Activated CD4-positive, alpha-beta memory T cell treated with anti-CD3 and anti-CD28 coated beads, Interleukin-2, amount 10 ng/mL, durations not matched to agents 7 days and 5 days (primary cell): ENCODE data around the gene UST. TPM values are rescaled to one million over a fixed set of nuclear protein-coding genes. Genes with fewer than 3 reads are reported as not detected.

Source experiments
- CTCF ChIA-PET: fragments of 350-600 bp; sonication (Branson Sonifier 250); formaldehyde crosslinking; loops from one replicate; lab custom pipeline; 2021; ENCODE audit warnings: antibody characterized with exemption, inconsistent platforms; lab: Charles Lee
- POLR2A ChIA-PET: fragments of 350-600 bp; sonication (Branson Sonifier 250); formaldehyde crosslinking; loops from one replicate; lab custom pipeline; 2021; ENCODE audit warnings: antibody characterized with exemption; lab: Charles Lee
- DNase-seq: peaks from one replicate; pipeline ENCODE4 v3.0.0-alpha.2; 2020
- H3K27ac Mint-ChIP-seq: one replicate; pipeline ENCODE4 v1.8.0; 2021; ENCODE audit warnings: mild to moderate bottlenecking, mixed read lengths
- H3K27me3 Mint-ChIP-seq: one replicate; pipeline ENCODE4 v1.8.0; 2021; ENCODE audit warnings: mixed read lengths
- H3K36me3 Mint-ChIP-seq: one replicate; pipeline ENCODE4 v1.8.0; 2021; ENCODE audit warnings: low read depth, mixed read lengths
- H3K4me1 Mint-ChIP-seq: one replicate; pipeline ENCODE4 v1.8.0; 2021; ENCODE audit warnings: mixed read lengths
- H3K4me3 Mint-ChIP-seq: one replicate; pipeline ENCODE4 v1.8.0; 2021; ENCODE audit warnings: mild to moderate bottlenecking, mixed read lengths
- H3K9me3 Mint-ChIP-seq: one replicate; pipeline ENCODE4 v1.8.0; 2021; ENCODE audit warnings: mixed read lengths
- total RNA-seq, 2 experiments: library from RNA; stranded (reverse); gene quantifications; one replicate each; pipeline ENCODE4 v1.2.3, GENCODE V29; 2021

The UST gene
- total RNA-seq, 2 experiments from 2014 or later, result 0.80 to 0.93 TPM

- DNase-seq, result no peak
- Mint-ChIP-seq H3K4me3 (no peak overlapping the region), H3K4me1 (peaks cover 49% of the 10 kb centered on the region), H3K36me3 (peaks cover 60% of the 10 kb centered on the region), H3K27ac (no peak overlapping the region), H3K27me3 (no peaks in the 10 kb centered on the region), H3K9me3 (peaks cover 18% of the 10 kb centered on the region)
- ChIA-PET CTCF (no interaction called here), POLR2A (interaction anchor here (1.2 to 3.9 kb wide), 7 partner anchors 8 to 205 kb away, joined by 3 to 24 read pairs (median 4); partner anchors contain the start of gene TAB2)
Observed at GRCh38 chr6:149111556-149112115, 364.8 kb downstream of the UST start.

GRCh38 chr6:149112976-149113375, 366.1 kb downstream of the UST start:
- H3K36me3 Mint-ChIP-seq, result peaks cover 64% of the 10 kb centered on the region
- no peak for DNase-seq
- ChIA-PET POLR2A (interaction anchor here (1.2 to 3.9 kb wide), 2 partner anchors 17 to 82 kb away, joined by 3 to 24 read pairs; no protein-coding TSS in a partner anchor), CTCF (no interaction called here)
- H3K4me1 Mint-ChIP-seq, result peaks cover 52% of the 10 kb centered on the region
- H3K4me3 Mint-ChIP-seq, result no peak overlapping the region
- peaks cover 19% of the 10 kb centered on the region for H3K9me3 Mint-ChIP-seq
- no peaks in the 10 kb centered on the region for H3K27me3 Mint-ChIP-seq
- H3K27ac Mint-ChIP-seq, result peak overlapping the region; percentile 65

- H3K36me3 Mint-ChIP-seq, result peaks cover 61% of the 10 kb centered on the region
- DNase-seq, result no peak
- H3K4me3 Mint-ChIP-seq, result no peak overlapping the region
- peaks cover 59% of the 10 kb centered on the region for H3K4me1 Mint-ChIP-seq
- peaks cover 13% of the 10 kb centered on the region for H3K9me3 Mint-ChIP-seq
- ChIA-PET POLR2A (interaction anchor here (1.1 to 2.9 kb wide), 4 partner anchors 10 to 19 kb away, joined by 3 to 14 read pairs (median 5); no protein-coding TSS in a partner anchor), CTCF (no interaction called here)
- H3K27me3 Mint-ChIP-seq, result no peaks in the 10 kb centered on the region
- no peak overlapping the region for H3K27ac Mint-ChIP-seq
Observed at GRCh38 chr6:149114167-149114566, 367.3 kb downstream of the UST start.

GRCh38 chr6:149118737-149119653, 372.2 kb downstream of the UST start:
- DNase-seq, result no peak
- Mint-ChIP-seq H3K27me3 (no peaks in the 10 kb centered on the region), H3K27ac (peak overlapping the region; percentile 42), H3K4me3 (no peak overlapping the region), H3K36me3 (peaks cover 63% of the 10 kb centered on the region), H3K9me3 (peaks cover 14% of the 10 kb centered on the region), H3K4me1 (peaks cover 59% of the 10 kb centered on the region)
- ChIA-PET POLR2A (interaction anchor here (1.1 to 1.6 kb wide), 4 partner anchors 8 to 24 kb away, joined by 3 to 10 read pairs (median 4); no protein-coding TSS in a partner anchor), CTCF (interaction anchor here (1.0 kb wide), 1 partner anchor 24 kb away, joined by 3 read pairs; no protein-coding TSS in a partner anchor)

- no peak for DNase-seq
- ChIA-PET POLR2A (interaction anchor here (0.7 to 2.1 kb wide), 10 partner anchors 9 to 214 kb away, joined by 3 to 26 read pairs (median 5); no protein-coding TSS in a partner anchor), CTCF (interaction anchor here (0.6 to 1.5 kb wide), 2 partner anchors 28 to 279 kb away, joined by 3 to 4 read pairs; no protein-coding TSS in a partner anchor)
- Mint-ChIP-seq H3K9me3 (peaks cover 30% of the 10 kb centered on the region), H3K4me3 (peak overlapping the region; percentile 18), H3K36me3 (peaks cover 75% of the 10 kb centered on the region), H3K27me3 (no peaks in the 10 kb centered on the region), H3K4me1 (peaks cover 56% of the 10 kb centered on the region), H3K27ac (peak overlapping the region; percentile 73)
Observed at GRCh38 chr6:149122850-149123821, 376.3 kb downstream of the UST start.

- no peak for DNase-seq
- Mint-ChIP-seq H3K4me3 (no peak overlapping the region), H3K27ac (no peak overlapping the region), H3K9me3 (peaks cover 30% of the 10 kb centered on the region), H3K27me3 (no peaks in the 10 kb centered on the region), H3K4me1 (peaks cover 39% of the 10 kb centered on the region), H3K36me3 (peaks cover 73% of the 10 kb centered on the region)
- POLR2A ChIA-PET, result interaction anchor here (1.3 kb wide), 1 partner anchor 11 kb away, joined by 3 read pairs; no protein-coding TSS in a partner anchor
- CTCF ChIA-PET, result no interaction called here
Observed at GRCh38 chr6:149125309-149125708, 378.5 kb downstream of the UST start.
